HepG2 (cell line): Measurements from ENCODE around the gene KRT17. TPM values are rescaled to one million over a fixed set of nuclear protein-coding genes. Genes with fewer than 3 reads are reported as not detected.

Source experiments
- ATAD3A ChIP-seq: sonication (generic); formaldehyde crosslinking; IDR thresholded peaks from 2 replicates; pipeline ENCODE4 v1.4.0; 2020; ENCODE audit warnings: missing genetic modification reagents
- ATRX ChIP-seq: sonication (generic); formaldehyde crosslinking; IDR thresholded peaks from 2 replicates; pipeline ENCODE4 v1.4.0; 2020; ENCODE audit warnings: missing genetic modification reagents, borderline replicate concordance
- BCL6 ChIP-seq: IDR thresholded peaks from 2 replicates; pipeline ENCODE4 v1.6.1; 2016; ENCODE audit warnings: missing genetic modification reagents, missing compliant biosample characterization
- DRAP1 ChIP-seq: IDR thresholded peaks from 2 replicates; pipeline ENCODE4 v1.6.1; 2016; ENCODE audit warnings: missing genetic modification reagents, missing compliant biosample characterization
- ETV6 ChIP-seq: sonication (generic); formaldehyde crosslinking; conservative IDR thresholded peaks from 2 replicates; pipeline ENCODE4 v1.4.0; 2020; ENCODE audit warnings: missing genetic modification reagents
- HCFC1 ChIP-seq: fragments of 150-350 bp; IDR thresholded peaks from 2 replicates; pipeline ENCODE4 v1.6.1; 2014; ENCODE audit warnings: low read depth, low read length
- HDAC6 ChIP-seq: fragments of 200-600 bp; sonication (generic); IDR thresholded peaks from 2 replicates; pipeline ENCODE4 v1.7.0; 2017; ENCODE audit warnings: mild to moderate bottlenecking, antibody characterized with exemption, low read length, low read depth
- HES4 ChIP-seq: sonication (generic); formaldehyde crosslinking; IDR thresholded peaks from 2 replicates; pipeline ENCODE4 v1.9.0; 2021; ENCODE audit warnings: mild to moderate bottlenecking, missing genetic modification reagents, borderline replicate concordance
- KAT7 ChIP-seq: IDR thresholded peaks from 2 replicates; pipeline ENCODE4 v1.6.1; 2018; ENCODE audit warnings: borderline replicate concordance, missing compliant biosample characterization
- MEIS2 ChIP-seq: sonication (generic); formaldehyde crosslinking; IDR thresholded peaks from 2 replicates; pipeline ENCODE4 v1.9.0; 2021; ENCODE audit warnings: mild to moderate bottlenecking, missing genetic modification reagents
- MXD4 ChIP-seq: IDR thresholded peaks from 2 replicates; pipeline ENCODE4 v1.6.1; 2016; ENCODE audit warnings: mild to moderate bottlenecking, missing biosample characterization, missing genetic modification reagents
- RCOR2 ChIP-seq: IDR thresholded peaks from 2 replicates; pipeline ENCODE4 v1.6.1; 2016; ENCODE audit warnings: missing biosample characterization, missing genetic modification reagents
- SNRNP70 ChIP-seq: fragments of 200-400 bp; formaldehyde crosslinking; IDR thresholded peaks from 2 replicates; pipeline ENCODE4 v1.6.1; 2017; ENCODE audit warnings: mild to moderate bottlenecking, low read depth, low read length, moderate library complexity
- SRSF9 ChIP-seq: fragments of 200-400 bp; formaldehyde crosslinking; IDR thresholded peaks from 2 replicates; pipeline ENCODE4 v1.6.1; 2018; ENCODE audit warnings: borderline replicate concordance, mild to moderate bottlenecking, low read depth, low read length; ENCODE audit not compliant: insufficient read depth, poor library complexity, severe bottlenecking
- ZBTB8A ChIP-seq: sonication (generic); formaldehyde crosslinking; IDR thresholded peaks from 2 replicates; pipeline ENCODE4 v1.4.0; 2020; ENCODE audit warnings: mild to moderate bottlenecking, low read depth, missing genetic modification reagents, borderline replicate concordance
- ZMYM4 ChIP-seq: sonication (generic); formaldehyde crosslinking; IDR thresholded peaks from 2 replicates; pipeline ENCODE4 v1.8.1; 2023; ENCODE audit warnings: mild to moderate bottlenecking, missing genetic modification reagents
- ZNF280D ChIP-seq: sonication (generic); formaldehyde crosslinking; IDR thresholded peaks from 2 replicates; pipeline ENCODE4 v1.5.1; 2020; ENCODE audit warnings: mild to moderate bottlenecking, missing genetic modification reagents
- ZNF362 ChIP-seq: sonication (generic); formaldehyde crosslinking; IDR thresholded peaks from 2 replicates; pipeline ENCODE4 v1.4.0; 2020; ENCODE audit warnings: missing genetic modification reagents, mild to moderate bottlenecking, borderline replicate concordance
- ZNF724P ChIP-seq: sonication (generic); formaldehyde crosslinking; IDR thresholded peaks from 2 replicates; pipeline ENCODE4 v1.8.0; 2022; ENCODE audit warnings: missing genetic modification reagents, borderline replicate concordance
- ZNF737 ChIP-seq: sonication (generic); formaldehyde crosslinking; IDR thresholded peaks from 2 replicates; pipeline ENCODE4 v1.5.0; 2020; ENCODE audit warnings: missing genetic modification reagents, mild to moderate bottlenecking, borderline replicate concordance
- ZNF776 ChIP-seq: sonication (generic); formaldehyde crosslinking; IDR thresholded peaks from 2 replicates; pipeline ENCODE4 v1.4.0; 2020; ENCODE audit warnings: mild to moderate bottlenecking, missing genetic modification reagents
- ZNF839 ChIP-seq: sonication (generic); formaldehyde crosslinking; IDR thresholded peaks from 2 replicates; pipeline ENCODE4 v1.4.0; 2020; ENCODE audit warnings: missing genetic modification reagents, mild to moderate bottlenecking, borderline replicate concordance
- polyA plus RNA-seq, 8 experiments: library from polyadenylated mRNA; depleted of rRNA in 3 of 8; stranded (reverse) in 7 of 8; unstranded in 1 of 8; fragments of >200 nt; fragmentation: Illumina TruSeq in 4 of 8; extraction: Trizol in 4 of 8; gene quantifications; 2 replicates each; pipeline versions ENCODE4 v1.2.1 to v1.2.3, GENCODE V29; 2011 to 2016; ENCODE audit warnings: low read depth in 4 of 8, missing spikeins in 1 of 8, mixed read lengths in 1 of 8; ENCODE audit not compliant: insufficient read depth in 1 of 8
- total RNA-seq, 5 experiments: library from RNA; depleted of rRNA; stranded (reverse); fragments of >200 nt; fragmentation: Illumina TruSeq; extraction: Trizol; gene quantifications; 2 replicates each; pipeline ENCODE4 v1.2.3, GENCODE V29; 2016; ENCODE audit warnings: low read depth in 1 of 5
- TF ChIP-seq, protein P1 (sequence below): sonication (generic); formaldehyde crosslinking; IDR thresholded peaks from 2 replicates; pipeline ENCODE4 v1.4.0; 2020; ENCODE audit warnings: missing genetic modification reagents, low read depth, mild to moderate bottlenecking, borderline replicate concordance
- TF ChIP-seq, protein P2 (sequence below): IDR thresholded peaks from 2 replicates; pipeline ENCODE4 v1.6.1; 2016; ENCODE audit warnings: control low read depth

The KRT17 gene
- total and polyA plus RNA-seq, 2 of the 13 experiments (the other 11 are each of a cell fraction or from before 2014, with no cell fraction given), result 0.38 to 0.82 TPM

GRCh38 chr17:41665566-41666236, 41.3 kb upstream of the KRT17 start (continued):
- TF ChIP-seq BCL6 (CRISPR knock-in tag), result peak; percentile 45; the same call in 1 of the 2 replicates
- no peak for TF ChIP-seq ZNF362 (CRISPR knock-in tag)
- TF ChIP-seq DRAP1 (CRISPR knock-in tag), result peak; percentile 77
- no peak; the same call in 1 of the 2 replicates for TF ChIP-seq ZBTB8A (CRISPR knock-in tag)
- TF ChIP-seq ZNF724P, result peak; percentile 79
- TF ChIP-seq SNRNP70, result no peak
- TF ChIP-seq ATRX (CRISPR knock-in tag), result no peak
- TF ChIP-seq HCFC1, result no peak
- TF ChIP-seq KAT7 (CRISPR knock-in tag), result peak; percentile 86
- TF ChIP-seq HES4 (CRISPR knock-in tag), result no peak
- TF ChIP-seq ZNF737 (CRISPR knock-in tag), result no peak
- TF ChIP-seq ZMYM4 (CRISPR knock-in tag), result peak; percentile 63; the same call in 1 of the 2 replicates
- TF ChIP-seq ATAD3A (CRISPR knock-in tag), result no peak
- no peak for TF ChIP-seq ETV6 (CRISPR knock-in tag)
- no peak for TF ChIP-seq SRSF9
- TF ChIP-seq ZNF280D (CRISPR knock-in tag), result no peak
- TF ChIP-seq RCOR2 (CRISPR knock-in tag), result no peak
- TF ChIP-seq, protein P1, sequence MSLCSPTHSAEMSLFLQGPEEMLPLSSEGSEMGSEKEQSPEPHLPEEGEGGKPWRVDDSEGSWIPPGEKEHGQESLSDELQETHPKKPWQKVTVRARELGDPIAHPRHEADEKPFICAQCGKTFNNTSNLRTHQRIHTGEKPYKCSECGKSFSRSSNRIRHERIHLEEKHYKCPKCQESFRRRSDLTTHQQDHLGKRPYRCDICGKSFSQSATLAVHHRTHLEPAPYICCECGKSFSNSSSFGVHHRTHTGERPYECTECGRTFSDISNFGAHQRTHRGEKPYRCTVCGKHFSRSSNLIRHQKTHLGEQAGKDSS (CRISPR knock-in tag), result no peak; the same call in none of the 2 replicates
- TF ChIP-seq ZNF839, result peak; percentile 94
- TF ChIP-seq MXD4 (CRISPR knock-in tag), result peak; percentile 76; the same call in 1 of the 2 replicates
- peak; percentile 87 for TF ChIP-seq ZNF776
- TF ChIP-seq, protein P2, sequence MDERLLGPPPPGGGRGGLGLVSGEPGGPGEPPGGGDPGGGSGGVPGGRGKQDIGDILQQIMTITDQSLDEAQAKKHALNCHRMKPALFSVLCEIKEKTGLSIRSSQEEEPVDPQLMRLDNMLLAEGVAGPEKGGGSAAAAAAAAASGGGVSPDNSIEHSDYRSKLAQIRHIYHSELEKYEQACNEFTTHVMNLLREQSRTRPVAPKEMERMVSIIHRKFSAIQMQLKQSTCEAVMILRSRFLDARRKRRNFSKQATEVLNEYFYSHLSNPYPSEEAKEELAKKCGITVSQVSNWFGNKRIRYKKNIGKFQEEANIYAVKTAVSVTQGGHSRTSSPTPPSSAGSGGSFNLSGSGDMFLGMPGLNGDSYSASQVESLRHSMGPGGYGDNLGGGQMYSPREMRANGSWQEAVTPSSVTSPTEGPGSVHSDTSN (CRISPR knock-in tag), result no peak
- 0 out of 2 replicates have a peak, but pooled peaks have one; percentile 42 for TF ChIP-seq MEIS2 (CRISPR knock-in tag)
- no peak for TF ChIP-seq HDAC6
